Measurements from ENCODE around the gene ZBTB48. TPM values are rescaled to one million over a fixed set of nuclear protein-coding genes. Genes with fewer than 3 reads are reported as not detected.

The ZBTB48 gene
- polyA plus RNA-seq, 3 donors = 13.2 to 94.2 (median 23.0) TPM

DNA sequence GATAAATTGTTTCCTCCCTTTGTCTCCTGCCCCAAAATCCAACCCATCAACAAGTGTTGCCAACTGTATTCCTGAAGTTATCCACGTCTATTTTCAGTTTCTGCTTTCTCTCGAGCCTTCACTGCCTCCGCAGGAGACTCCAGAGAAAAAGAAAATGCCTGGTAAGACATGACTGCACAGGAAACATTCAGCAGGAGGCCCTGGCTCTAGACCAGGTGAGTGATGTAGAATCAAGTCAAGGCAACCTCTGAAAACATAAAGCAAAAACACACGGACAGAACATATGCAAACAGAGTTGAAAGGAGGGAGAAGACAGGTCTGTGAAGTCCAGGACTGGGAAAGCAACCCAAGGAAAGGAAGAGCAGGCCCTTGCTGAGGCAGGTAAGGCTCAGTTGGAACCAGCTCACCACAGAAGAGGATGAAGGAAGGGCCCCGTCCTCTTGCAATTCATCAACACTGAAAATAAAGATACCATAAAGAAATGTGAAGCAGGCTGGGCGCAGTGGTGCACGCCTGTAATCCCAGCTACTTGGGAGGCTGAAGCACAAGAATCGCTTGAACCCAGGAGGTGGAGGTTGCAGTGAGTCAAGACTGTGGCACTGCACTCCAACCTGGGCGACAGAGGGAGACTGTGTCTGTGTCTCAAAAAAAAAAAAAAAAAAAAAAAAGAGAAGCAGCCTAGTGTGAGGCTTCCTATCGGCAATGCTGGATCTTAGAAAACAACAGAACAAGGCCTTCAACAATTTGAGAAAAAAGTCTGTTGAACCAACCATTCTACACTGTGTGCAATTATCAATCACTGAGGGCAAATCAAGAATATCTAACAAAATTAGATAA is 34.3 kb upstream of the ZBTB48 start:
- Mint-ChIP-seq H3K27me3 (ENCODE audit: low read depth in 3 of 3) (no peaks in the 10 kb centered on the region), H3K27ac (peak overlapping the region in 1 of 7 donors; percentile 8), H3K36me3 (peaks cover 72 to 97% of the 10 kb centered on the region in 2 donors), H3K4me1 (peaks cover 18% of the 10 kb centered on the region), H3K4me3 (no peak overlapping the region), H3K9me3 (peaks cover 0 to 1% (median 0%) of the 10 kb centered on the region in 7 donors)
- Histone ChIP-seq H3K27ac (ENCODE audit: low read depth in 1 of 2, low read length in 2 of 2) (no peak overlapping the region), H3K36me3 (replicated peaks in 1 of 2; ENCODE audit: control insufficient read depth in 1 of 2, insufficient read depth in 2 of 2, low read length in 2 of 2) (peaks cover 64 to 94% of the 10 kb centered on the region in 2 donors), H3K4me2 (replicated peaks; ENCODE audit: extremely low read depth, low read length, poor library complexity, severe bottlenecking) (no peak overlapping the region), H3K79me2 (ENCODE audit: insufficient read depth, low read length) (no peaks in the 10 kb centered on the region), H3K9me3 (replicated peaks in 1 of 2; ENCODE audit: control insufficient read depth in 1 of 2, insufficient read depth in 1 of 2, low read length in 2 of 2) (no peaks in the 10 kb centered on the region), H3K4me1 (ENCODE audit: control insufficient read depth in 1 of 2, insufficient read depth in 2 of 2, low read length in 2 of 2) (peaks cover 6 to 7% of the 10 kb centered on the region in 2 donors), H2AFZ (ENCODE audit: insufficient read depth, low read depth, low read length, poor library complexity, severe bottlenecking) (no peak overlapping the region), H4K20me1 (ENCODE audit: insufficient read depth, low read length) (peaks cover 8% of the 10 kb centered on the region), H3K27me3 (ENCODE audit: control insufficient read depth in 2 of 2, insufficient read depth in 2 of 2, low read length in 2 of 2) (no peaks in the 10 kb centered on the region), H3K9ac (ENCODE audit: insufficient read depth, low read length, poor library complexity, severe bottlenecking) (no peak overlapping the region), H3K4me3 (replicated peaks in 1 of 3; ENCODE audit: low read depth in 2 of 3, low read length in 3 of 3) (no peak overlapping the region)
- intact Hi-C loops (cut with micrococcal nuclease) = loop anchor here in 1 of 2 donors (5.0 kb wide), 1 partner anchor 387 kb away; no protein-coding TSS in a partner anchor
- WGBS (ENCODE audit: insufficient coverage) = 60% methylated on average over 3 of the region's 10 CpGs
- DNase-seq = no peak
- TF ChIP-seq, protein P1, sequence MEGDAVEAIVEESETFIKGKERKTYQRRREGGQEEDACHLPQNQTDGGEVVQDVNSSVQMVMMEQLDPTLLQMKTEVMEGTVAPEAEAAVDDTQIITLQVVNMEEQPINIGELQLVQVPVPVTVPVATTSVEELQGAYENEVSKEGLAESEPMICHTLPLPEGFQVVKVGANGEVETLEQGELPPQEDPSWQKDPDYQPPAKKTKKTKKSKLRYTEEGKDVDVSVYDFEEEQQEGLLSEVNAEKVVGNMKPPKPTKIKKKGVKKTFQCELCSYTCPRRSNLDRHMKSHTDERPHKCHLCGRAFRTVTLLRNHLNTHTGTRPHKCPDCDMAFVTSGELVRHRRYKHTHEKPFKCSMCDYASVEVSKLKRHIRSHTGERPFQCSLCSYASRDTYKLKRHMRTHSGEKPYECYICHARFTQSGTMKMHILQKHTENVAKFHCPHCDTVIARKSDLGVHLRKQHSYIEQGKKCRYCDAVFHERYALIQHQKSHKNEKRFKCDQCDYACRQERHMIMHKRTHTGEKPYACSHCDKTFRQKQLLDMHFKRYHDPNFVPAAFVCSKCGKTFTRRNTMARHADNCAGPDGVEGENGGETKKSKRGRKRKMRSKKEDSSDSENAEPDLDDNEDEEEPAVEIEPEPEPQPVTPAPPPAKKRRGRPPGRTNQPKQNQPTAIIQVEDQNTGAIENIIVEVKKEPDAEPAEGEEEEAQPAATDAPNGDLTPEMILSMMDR (IDR thresholded peaks at IDR 0.05) = no peak

GRCh38 chr1:6546326-6546725 is 33.5 kb upstream of the ZBTB48 start:
- TF ChIP-seq, protein P1 (IDR thresholded peaks at IDR 0.05) = no peak
- 57% methylated on average over 5 of the region's 5 CpGs for WGBS (ENCODE audit: insufficient coverage)
- Mint-ChIP-seq H3K9me3 (peaks cover 0 to 1% (median 0%) of the 10 kb centered on the region in 7 donors), H3K4me1 (peaks cover 18% of the 10 kb centered on the region), H3K27ac (peak overlapping the region; percentile 2 to 55 (median 28)), H3K36me3 (peaks cover 64 to 96% of the 10 kb centered on the region in 2 donors), H3K27me3 (ENCODE audit: low read depth in 3 of 3) (no peaks in the 10 kb centered on the region), H3K4me3 (no peak overlapping the region)
- H3K27ac ChIP-seq (ENCODE audit: low read depth in 1 of 2, low read length in 2 of 2) = peak overlapping the region in 1 of 2 donors; percentile 28
- intact Hi-C loops (cut with micrococcal nuclease) = loop anchor here in 1 of 2 donors (5.0 kb wide), 1 partner anchor 386 kb away; no protein-coding TSS in a partner anchor
- H2AFZ ChIP-seq (ENCODE audit: insufficient read depth, low read depth, low read length, poor library complexity, severe bottlenecking) = no peak overlapping the region
- no peak overlapping the region for H3K4me3 ChIP-seq (replicated peaks in 1 of 3; ENCODE audit: low read depth in 2 of 3, low read length in 3 of 3)
- H3K27me3 ChIP-seq (ENCODE audit: control insufficient read depth in 2 of 2, insufficient read depth in 2 of 2, low read length in 2 of 2) = no peaks in the 10 kb centered on the region
- H3K9ac ChIP-seq (ENCODE audit: insufficient read depth, low read length, poor library complexity, severe bottlenecking) = no peak overlapping the region
- no peak overlapping the region for H3K4me2 ChIP-seq (replicated peaks; ENCODE audit: extremely low read depth, low read length, poor library complexity, severe bottlenecking)
- no peak for DNase-seq
- H3K79me2 ChIP-seq (ENCODE audit: insufficient read depth, low read length) = no peaks in the 10 kb centered on the region
- peaks cover 6 to 7% of the 10 kb centered on the region in 2 donors for H3K4me1 ChIP-seq (ENCODE audit: control insufficient read depth in 1 of 2, insufficient read depth in 2 of 2, low read length in 2 of 2)
- peaks cover 62 to 86% of the 10 kb centered on the region in 2 donors for H3K36me3 ChIP-seq (replicated peaks in 1 of 2; ENCODE audit: control insufficient read depth in 1 of 2, insufficient read depth in 2 of 2, low read length in 2 of 2)
- H4K20me1 ChIP-seq (ENCODE audit: insufficient read depth, low read length) = peaks cover 8% of the 10 kb centered on the region
- no peaks in the 10 kb centered on the region for H3K9me3 ChIP-seq (replicated peaks in 1 of 2; ENCODE audit: control insufficient read depth in 1 of 2, insufficient read depth in 1 of 2, low read length in 2 of 2)

Data from CD14-positive monocyte (primary cell).